Omental fat pad (tissue), 4 donors: ENCODE results near the gene HTATSF1. TPM values are rescaled to one million over a fixed set of nuclear protein-coding genes. Genes with fewer than 3 reads are reported as not detected.

Source experiments
- ATAC-seq: fragments of 150-250 bp; one replicate; pipeline ENCODE4 v1.9.1; 2016; ENCODE audit warnings: mild to moderate bottlenecking, moderate library complexity; ENCODE audit not compliant: low FRiP score
- DNase-seq: peaks from one replicate; pipeline ENCODE4 v3.0.0-alpha.2; 2019; ENCODE audit warnings: low spot score
- total RNA-seq, 4 donors: library from RNA; depleted of rRNA; stranded (reverse); fragments of >200 nt; gene quantifications; one replicate each; pipeline ENCODE4 v1.1.0, GENCODE V29; 2016
- TF ChIP-seq, protein P1 (sequence below), 3 donors: fragments of 450-650 bp; IDR thresholded peaks; one replicate each; pipeline ENCODE4 v1.5.1; 2016 to 2017; ENCODE audit warnings: antibody characterized with exemption in 3 of 3, mild to moderate bottlenecking in 3 of 3, moderate library complexity in 2 of 3

Gene HTATSF1
- total RNA-seq, 4 donors from 2014 or later: 42.6 to 55.7 (median 49.2) TPM

DNA sequence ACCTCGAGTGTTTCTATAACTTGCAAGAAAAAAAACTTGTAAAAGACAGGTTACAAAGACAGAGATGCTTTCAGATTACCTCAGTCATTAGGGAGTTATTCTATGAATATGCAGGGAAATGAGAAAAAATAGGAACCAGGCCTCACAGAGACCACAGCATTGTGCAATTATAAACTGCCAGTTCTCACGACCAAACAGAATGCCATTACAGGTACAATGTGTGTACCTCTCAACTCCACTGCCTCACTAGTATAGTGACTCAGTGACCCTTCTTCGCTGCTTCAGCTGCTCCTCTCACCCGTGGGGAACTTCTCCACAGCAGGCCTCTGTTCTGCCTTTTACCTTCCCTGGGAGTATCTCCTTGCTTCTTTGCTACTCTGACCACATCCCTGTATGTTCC lies 2.3 kb upstream of the HTATSF1 start:
- TF ChIP-seq, protein P1, sequence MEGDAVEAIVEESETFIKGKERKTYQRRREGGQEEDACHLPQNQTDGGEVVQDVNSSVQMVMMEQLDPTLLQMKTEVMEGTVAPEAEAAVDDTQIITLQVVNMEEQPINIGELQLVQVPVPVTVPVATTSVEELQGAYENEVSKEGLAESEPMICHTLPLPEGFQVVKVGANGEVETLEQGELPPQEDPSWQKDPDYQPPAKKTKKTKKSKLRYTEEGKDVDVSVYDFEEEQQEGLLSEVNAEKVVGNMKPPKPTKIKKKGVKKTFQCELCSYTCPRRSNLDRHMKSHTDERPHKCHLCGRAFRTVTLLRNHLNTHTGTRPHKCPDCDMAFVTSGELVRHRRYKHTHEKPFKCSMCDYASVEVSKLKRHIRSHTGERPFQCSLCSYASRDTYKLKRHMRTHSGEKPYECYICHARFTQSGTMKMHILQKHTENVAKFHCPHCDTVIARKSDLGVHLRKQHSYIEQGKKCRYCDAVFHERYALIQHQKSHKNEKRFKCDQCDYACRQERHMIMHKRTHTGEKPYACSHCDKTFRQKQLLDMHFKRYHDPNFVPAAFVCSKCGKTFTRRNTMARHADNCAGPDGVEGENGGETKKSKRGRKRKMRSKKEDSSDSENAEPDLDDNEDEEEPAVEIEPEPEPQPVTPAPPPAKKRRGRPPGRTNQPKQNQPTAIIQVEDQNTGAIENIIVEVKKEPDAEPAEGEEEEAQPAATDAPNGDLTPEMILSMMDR (IDR thresholded peaks at IDR 0.05): no peak
- DNase-seq (no peak), ATAC-seq (no peak)

DNA sequence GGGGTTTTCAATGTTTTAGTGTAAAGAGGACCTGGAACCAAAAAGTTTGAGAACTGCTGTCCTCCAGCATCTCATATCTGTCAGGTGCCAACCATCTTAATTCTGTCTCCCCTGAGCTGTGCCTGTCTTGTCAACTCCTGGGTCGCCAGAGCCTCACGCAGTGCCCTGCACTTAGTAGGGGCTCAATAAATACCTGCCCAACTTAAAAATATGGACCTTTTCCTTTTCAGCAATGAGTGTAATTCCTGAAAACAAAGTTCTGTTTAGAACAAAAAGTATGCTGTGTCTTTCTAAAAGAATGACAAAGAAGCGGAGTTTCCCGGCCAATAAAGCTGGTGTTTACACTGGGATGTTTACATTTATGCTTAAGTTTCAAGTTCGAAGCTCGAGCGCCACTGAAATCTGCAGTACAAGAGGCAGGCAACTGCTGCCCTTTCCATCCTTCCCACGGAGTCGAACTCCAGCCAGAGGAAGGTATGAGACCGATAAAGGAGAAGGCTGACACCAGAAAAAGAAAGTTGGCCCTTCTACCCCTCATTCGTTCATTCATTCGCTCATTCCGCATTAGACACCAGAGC lies 1.1 kb upstream of the HTATSF1 start:
- ATAC-seq (no peak), DNase-seq (no peak)
- TF ChIP-seq, protein P1 (IDR thresholded peaks at IDR 0.05): no peak

DNA sequence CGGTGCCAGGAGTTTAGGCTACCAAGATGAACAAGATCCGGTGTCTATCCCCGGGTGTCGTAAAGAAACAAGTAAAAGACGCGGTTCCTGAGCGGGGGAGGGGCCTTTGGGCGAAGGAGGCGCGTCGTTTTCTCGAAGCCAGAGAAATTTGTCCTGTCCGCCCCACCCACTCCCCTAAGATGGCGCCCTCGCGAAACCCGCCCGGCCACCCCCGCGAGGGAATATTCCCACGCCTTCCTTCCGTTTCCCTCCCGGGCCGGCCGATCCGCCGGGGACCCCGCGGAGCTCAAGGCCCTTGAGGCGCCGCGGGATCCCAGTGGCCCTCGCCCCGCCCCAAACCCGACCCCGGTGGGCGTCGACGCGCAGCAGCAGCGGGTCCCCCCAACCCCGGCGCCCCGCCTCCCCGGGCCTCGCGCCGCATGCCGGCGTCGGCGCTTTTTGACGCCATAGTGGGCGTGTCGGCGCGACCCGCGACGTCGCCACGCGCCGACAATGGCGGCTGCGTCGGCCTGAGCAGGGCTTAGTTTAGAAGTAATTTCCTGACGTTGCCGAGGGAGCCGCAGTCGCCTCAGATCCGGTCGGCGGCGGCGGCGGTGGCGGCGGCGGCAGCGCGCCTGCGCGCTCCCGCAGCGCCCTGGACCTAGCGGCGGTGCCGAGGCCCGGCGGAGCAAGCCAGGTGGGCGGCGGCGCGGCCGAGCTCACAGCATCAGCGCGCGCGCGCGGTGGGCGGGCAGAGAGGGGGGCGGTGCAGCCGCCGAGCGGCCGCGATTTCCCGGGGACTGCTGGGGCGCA lies 432 bp upstream of the HTATSF1 start:
- peak; percentile 51 for DNase-seq
- ATAC-seq: peak; percentile 90
- TF ChIP-seq, protein P1 (IDR thresholded peaks at IDR 0.05): no peak

DNA sequence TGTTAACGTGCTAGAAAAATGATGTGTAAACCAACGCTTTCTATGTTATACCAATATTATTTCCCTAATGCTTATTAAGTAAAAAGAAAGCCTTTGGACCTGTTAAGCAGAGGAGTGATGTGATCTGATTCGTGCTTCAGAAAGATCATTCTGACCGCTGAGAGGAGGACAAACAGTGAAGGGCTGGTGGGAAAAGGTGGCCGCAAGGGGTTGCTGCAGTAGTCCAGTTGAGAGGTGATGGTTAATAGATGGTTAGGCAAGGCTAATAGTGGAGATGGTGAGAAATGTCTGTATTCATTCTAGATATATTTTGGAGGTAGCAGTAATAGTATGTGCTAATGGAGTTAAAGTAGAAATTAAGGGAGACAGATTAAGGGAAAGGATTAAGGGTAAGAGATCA lies 21.7 kb downstream of the HTATSF1 start:
- DNase-seq: no peak
- no peak for ATAC-seq

DNA sequence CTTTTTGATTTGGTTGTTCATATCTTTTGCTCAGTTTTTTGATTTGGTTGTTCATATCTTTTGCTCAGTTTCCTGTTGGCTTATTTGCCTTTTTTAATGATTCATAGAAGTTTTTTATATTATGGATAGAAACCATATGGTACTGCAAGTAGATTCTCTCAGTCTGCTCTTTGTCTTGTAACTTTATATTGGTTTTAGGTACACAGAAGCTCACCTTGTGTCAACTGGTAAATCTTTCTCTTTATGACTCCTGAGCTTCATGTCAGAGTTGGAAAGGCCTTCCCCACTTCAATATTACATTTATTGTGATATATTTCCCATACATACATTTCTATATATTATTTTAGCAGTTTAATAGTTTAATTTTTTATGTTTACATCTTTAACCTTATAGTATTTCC lies 26.4 kb downstream of the HTATSF1 start:
- TF ChIP-seq, protein P1 (IDR thresholded peaks at IDR 0.05): no peak
- no peak for ATAC-seq
- no peak for DNase-seq

More for the DNA sequence above, 21.7 kb downstream of the HTATSF1 start:
- TF ChIP-seq, protein P1 (IDR thresholded peaks at IDR 0.05): no peak

DNA sequence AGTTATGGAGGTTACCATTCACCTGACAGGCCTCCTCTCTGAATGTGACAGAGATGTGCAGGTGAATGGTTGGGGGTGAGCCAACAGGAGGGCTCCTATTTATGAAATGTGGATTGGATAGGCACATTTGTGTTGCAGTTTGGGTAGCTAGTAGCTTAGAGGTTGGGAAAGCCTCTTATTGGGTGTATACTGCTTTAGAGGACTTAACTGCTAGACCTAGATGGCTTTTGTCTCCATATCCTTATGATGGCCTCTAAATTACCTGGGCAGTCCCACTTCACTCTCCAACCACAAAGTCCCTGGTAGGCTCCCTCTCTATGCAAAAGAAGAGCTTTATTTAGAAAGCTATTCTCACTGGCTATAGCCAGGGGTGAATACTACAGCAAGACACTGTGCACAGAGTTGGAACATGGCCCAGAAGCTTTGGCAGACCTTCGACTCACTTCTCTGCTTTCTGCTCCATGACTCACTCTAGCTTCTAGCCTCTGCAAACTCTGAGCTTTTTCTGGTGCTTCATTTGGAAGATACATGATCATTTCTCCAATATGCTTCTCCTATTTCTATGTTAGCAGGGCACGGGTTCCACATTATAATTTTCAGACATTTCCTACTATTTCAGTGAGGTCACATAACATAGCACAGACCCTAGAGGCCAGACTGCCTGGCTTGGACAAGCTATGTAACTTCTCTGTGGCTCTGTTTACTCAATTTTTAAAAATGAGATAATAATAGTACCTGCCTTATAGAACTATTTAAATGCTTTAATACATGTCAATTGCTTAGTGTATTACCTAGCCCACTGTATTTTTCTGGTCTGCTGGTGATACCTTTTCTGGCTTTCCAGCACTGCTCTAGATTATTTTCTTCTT lies 28.6 kb downstream of the HTATSF1 start:
- DNase-seq: no peak
- TF ChIP-seq, protein P1 (IDR thresholded peaks at IDR 0.05): no peak
- peak; percentile 91 for ATAC-seq
